OCI-LY3 (cell line): Measurements from ENCODE around the gene GFPT2.

Experiments
- H2AFZ ChIP-seq: fragments of 200-600, 300-600 bp; shearing (Covaris generic); 2 replicates; pipeline ENCODE4 v1.6.0; 2014; ENCODE audit warnings: antibody characterized with exemption, low read depth, low read length
- H3K27ac ChIP-seq: fragments of 200-600, 300-600 bp; sonication (generic); 2 replicates; pipeline ENCODE4 v1.5.1; 2014; ENCODE audit warnings: mild to moderate bottlenecking, low read length, moderate library complexity, mixed read lengths
- H3K27me3 ChIP-seq: fragments of 200-600, 300-600 bp; sonication (generic); 2 replicates; pipeline ENCODE4 v1.6.1; 2014; ENCODE audit warnings: low read depth, low read length, mixed read lengths
- H3K36me3 ChIP-seq: fragments of 200-600, 300-600 bp; sonication (generic); replicated peaks from 2 replicates; pipeline ENCODE3; 2014; ENCODE audit warnings: low read depth, low read length, mixed read lengths
- H3K4me1 ChIP-seq: fragments of 300-600, 200-600 bp; sonication (generic); 2 replicates; pipeline ENCODE4 v1.6.1; 2014; ENCODE audit warnings: low read length, mixed read lengths
- H3K4me2 ChIP-seq: fragments of 200-600, 300-600 bp; sonication (generic); 2 replicates; pipeline ENCODE4 v1.6.1; 2014; ENCODE audit warnings: low read length, mixed read lengths
- H3K4me3 ChIP-seq: fragments of 300-600, 200-600 bp; sonication (generic); 2 replicates; pipeline ENCODE4 v1.5.1; 2014; ENCODE audit warnings: antibody characterized with exemption, mild to moderate bottlenecking, low read length, moderate library complexity
- H3K79me2 ChIP-seq: fragments of 300-600, 200-600 bp; shearing (Covaris generic); 2 replicates; pipeline ENCODE4 v1.6.1; 2014; ENCODE audit warnings: mild to moderate bottlenecking, low read length, mixed read lengths
- H3K9ac ChIP-seq: fragments of 300-600, 200-600 bp; shearing (Covaris generic); 2 replicates; pipeline ENCODE4 v1.6.0; 2014; ENCODE audit warnings: mild to moderate bottlenecking, low read length, moderate library complexity
- H3K9me3 ChIP-seq: fragments of 200-600, 300-600 bp; shearing (Covaris generic); 2 replicates; pipeline ENCODE4 v1.6.1; 2014; ENCODE audit warnings: low read length, mixed read lengths; ENCODE audit not compliant: insufficient read depth
- H4K20me1 ChIP-seq: fragments of 200-600, 300-600 bp; sonication (generic); 2 replicates; pipeline ENCODE4 v1.6.1; 2016; ENCODE audit warnings: low read length, mixed read lengths; ENCODE audit not compliant: insufficient read depth
- EZH2phosphoT487 ChIP-seq: fragments of 200-600 bp; shearing (Covaris generic); IDR thresholded peaks from 2 replicates; pipeline ENCODE4 v1.6.1; 2018; ENCODE audit warnings: antibody characterized with exemption, mixed run types, low read depth
- TF ChIP-seq, protein P1 (sequence below): fragments of 200-600, 300-600 bp; sonication (generic); IDR thresholded peaks from 2 replicates; pipeline ENCODE4 v1.5.1; 2014; ENCODE audit warnings: antibody characterized with exemption, low read length, low read depth

Gene GFPT2

DNA sequence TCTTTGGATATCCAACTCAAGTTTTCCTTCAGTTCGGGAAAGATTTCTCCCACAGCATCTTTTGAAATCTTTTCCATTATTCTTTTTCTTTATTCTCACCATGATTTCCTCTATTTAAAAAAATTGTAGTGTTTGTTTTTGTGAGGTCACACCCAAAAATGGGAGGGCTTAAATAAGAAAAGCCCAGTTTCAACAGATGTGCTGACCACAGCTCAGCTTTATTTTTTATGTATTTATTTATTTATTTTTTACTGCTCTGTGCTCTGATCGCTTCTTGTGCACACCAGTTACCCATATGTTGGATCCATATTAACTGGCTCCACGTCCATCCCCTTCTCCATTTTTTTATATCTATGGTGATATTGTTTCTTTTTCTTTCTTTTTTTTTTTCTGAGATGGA is 20.3 kb downstream of the GFPT2 start:
- no peak overlapping the region for H3K4me2 ChIP-seq
- no peaks in the 10 kb centered on the region for H4K20me1 ChIP-seq
- no peaks in the 10 kb centered on the region for H3K27me3 ChIP-seq
- H3K4me3 ChIP-seq = no peak overlapping the region
- no peaks in the 10 kb centered on the region for H3K79me2 ChIP-seq
- no peaks in the 10 kb centered on the region for H3K9me3 ChIP-seq
- no peak for TF ChIP-seq EZH2phosphoT487
- TF ChIP-seq, protein P1, sequence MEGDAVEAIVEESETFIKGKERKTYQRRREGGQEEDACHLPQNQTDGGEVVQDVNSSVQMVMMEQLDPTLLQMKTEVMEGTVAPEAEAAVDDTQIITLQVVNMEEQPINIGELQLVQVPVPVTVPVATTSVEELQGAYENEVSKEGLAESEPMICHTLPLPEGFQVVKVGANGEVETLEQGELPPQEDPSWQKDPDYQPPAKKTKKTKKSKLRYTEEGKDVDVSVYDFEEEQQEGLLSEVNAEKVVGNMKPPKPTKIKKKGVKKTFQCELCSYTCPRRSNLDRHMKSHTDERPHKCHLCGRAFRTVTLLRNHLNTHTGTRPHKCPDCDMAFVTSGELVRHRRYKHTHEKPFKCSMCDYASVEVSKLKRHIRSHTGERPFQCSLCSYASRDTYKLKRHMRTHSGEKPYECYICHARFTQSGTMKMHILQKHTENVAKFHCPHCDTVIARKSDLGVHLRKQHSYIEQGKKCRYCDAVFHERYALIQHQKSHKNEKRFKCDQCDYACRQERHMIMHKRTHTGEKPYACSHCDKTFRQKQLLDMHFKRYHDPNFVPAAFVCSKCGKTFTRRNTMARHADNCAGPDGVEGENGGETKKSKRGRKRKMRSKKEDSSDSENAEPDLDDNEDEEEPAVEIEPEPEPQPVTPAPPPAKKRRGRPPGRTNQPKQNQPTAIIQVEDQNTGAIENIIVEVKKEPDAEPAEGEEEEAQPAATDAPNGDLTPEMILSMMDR = no peak
- no peaks in the 10 kb centered on the region for H3K4me1 ChIP-seq
- H3K9ac ChIP-seq = no peak overlapping the region
- H2AFZ ChIP-seq = no peak overlapping the region
- no peak overlapping the region for H3K27ac ChIP-seq
- no peaks in the 10 kb centered on the region for H3K36me3 ChIP-seq

DNA sequence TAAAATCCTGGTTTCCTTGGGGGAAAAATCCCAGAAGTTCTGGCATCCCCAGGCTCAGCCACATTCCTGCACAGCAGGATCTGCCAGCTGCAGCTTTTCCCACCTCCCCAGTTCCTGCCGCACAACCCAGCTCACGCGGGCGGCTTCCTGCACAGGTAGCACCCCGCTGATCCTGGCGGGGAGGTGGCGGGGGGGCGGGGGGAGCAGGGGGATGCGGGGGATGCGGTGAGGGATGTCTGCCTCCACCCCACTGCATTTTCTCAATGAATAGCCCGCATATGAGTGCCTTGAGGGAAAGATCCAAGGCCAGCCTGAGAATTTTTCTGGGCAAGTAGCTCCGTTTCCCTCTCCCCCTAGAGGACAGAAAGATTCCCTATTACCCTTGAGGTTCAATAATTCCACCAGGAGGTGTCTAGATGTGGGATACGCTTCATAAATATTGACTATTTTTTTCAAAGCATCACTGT is 21.1 kb downstream of the GFPT2 start:
- Histone ChIP-seq H3K4me1 (no peaks in the 10 kb centered on the region), H3K27me3 (no peaks in the 10 kb centered on the region), H3K4me3 (no peak overlapping the region), H3K27ac (no peak overlapping the region), H3K36me3 (no peaks in the 10 kb centered on the region), H2AFZ (no peak overlapping the region), H3K79me2 (no peaks in the 10 kb centered on the region), H3K9me3 (no peaks in the 10 kb centered on the region), H3K4me2 (no peak overlapping the region), H3K9ac (no peak overlapping the region), H4K20me1 (no peaks in the 10 kb centered on the region)
- TF ChIP-seq, protein P1 = no peak
- TF ChIP-seq EZH2phosphoT487 = no peak

DNA sequence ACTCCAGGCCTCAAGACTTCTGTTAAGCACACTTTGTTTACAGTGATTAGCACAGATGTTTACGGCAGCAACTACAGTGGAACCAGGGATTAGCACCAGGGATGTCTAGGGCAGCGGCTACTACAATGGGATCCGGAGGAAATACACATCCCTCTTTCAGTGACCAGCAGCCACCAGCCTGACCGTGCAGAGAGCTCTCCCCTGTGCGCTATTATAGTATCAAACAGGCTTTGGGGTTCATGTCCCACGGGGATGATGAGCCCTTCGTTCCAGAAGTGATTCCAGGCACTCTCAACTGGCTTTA is 21.5 kb downstream of the GFPT2 start:
- Histone ChIP-seq H3K9me3 (no peaks in the 10 kb centered on the region), H3K27me3 (no peaks in the 10 kb centered on the region), H3K4me2 (no peak overlapping the region), H3K27ac (no peak overlapping the region), H2AFZ (no peak overlapping the region), H4K20me1 (no peaks in the 10 kb centered on the region), H3K79me2 (no peaks in the 10 kb centered on the region), H3K36me3 (no peaks in the 10 kb centered on the region), H3K4me1 (no peaks in the 10 kb centered on the region), H3K9ac (no peak overlapping the region), H3K4me3 (no peak overlapping the region)
- TF ChIP-seq, protein P1 = no peak
- TF ChIP-seq EZH2phosphoT487 = no peak

DNA sequence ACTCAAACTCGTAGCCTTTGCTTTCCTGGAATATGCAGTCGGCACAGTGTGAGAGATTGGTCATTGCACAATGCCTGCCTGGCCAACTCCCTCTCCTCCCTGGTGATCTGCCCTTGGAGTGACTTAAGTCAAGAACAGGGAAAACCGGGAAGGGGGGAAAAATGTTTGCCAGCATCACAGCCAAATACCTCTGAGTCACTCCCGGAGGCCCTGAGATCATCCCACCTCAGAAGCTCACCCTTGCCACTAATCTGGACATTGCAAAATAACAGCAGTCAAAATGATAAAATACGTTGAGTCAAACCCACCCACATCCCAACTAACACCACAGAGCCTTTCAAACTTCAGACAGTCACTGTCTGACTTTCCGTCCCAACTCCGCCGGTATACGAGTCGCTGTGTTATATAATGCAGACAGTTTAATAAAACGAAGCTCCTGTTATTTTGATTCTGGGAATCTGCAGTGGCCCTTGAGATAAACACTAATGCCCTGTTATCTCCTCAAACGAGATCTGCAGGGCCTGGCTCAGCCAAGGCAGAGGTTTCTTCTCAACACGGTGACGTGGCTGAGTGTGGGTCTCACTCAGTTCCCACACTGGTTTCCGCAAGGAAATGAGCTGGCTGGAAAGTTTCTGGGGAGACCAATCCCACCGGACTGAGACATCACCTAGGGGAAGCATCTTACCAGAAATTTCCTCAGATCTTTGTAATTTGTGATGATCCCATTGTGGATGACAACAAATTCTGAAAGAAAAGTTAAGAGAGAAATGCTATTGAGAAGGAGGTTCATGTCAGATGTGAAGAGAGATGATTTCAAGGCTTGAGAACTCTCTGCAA is 22.1 kb downstream of the GFPT2 start:
- no peak overlapping the region for H3K4me2 ChIP-seq
- no peaks in the 10 kb centered on the region for H3K27me3 ChIP-seq
- H3K9ac ChIP-seq = no peak overlapping the region
- H3K27ac ChIP-seq = no peak overlapping the region
- no peak overlapping the region for H3K4me3 ChIP-seq
- H4K20me1 ChIP-seq = no peaks in the 10 kb centered on the region
- H2AFZ ChIP-seq = no peak overlapping the region
- TF ChIP-seq, protein P1 = no peak
- TF ChIP-seq EZH2phosphoT487 = no peak
- no peaks in the 10 kb centered on the region for H3K9me3 ChIP-seq
- H3K36me3 ChIP-seq = no peaks in the 10 kb centered on the region
- H3K4me1 ChIP-seq = no peaks in the 10 kb centered on the region
- H3K79me2 ChIP-seq = no peaks in the 10 kb centered on the region
